COLO668 (cell line): ENCODE measurements around the gene TAS2R13.

Source experiments
- DNase-seq: peaks from one replicate; lab custom pipeline; 2025; ENCODE audit not compliant: unreplicated experiment; lab: John Stamatoyannopoulos, UW

The TAS2R13 gene

GRCh38 chr12:10909462-10909861 lies at the start of gene TAS2R13:
Gene TAS2R13 (minus strand): TSS chr12:10909562. CDS start chr12:10909298, 264 bp downstream.
- no peak for DNase-seq

- no peak for DNase-seq
Measured at GRCh38 chr12:10957741-10958140, 48.4 kb upstream of the TAS2R13 start.

GRCh38 chr12:10956085-10956484 lies 46.7 kb upstream of the TAS2R13 start:
- DNase-seq: no peak

- no peak for DNase-seq
Measured at GRCh38 chr12:10952645-10953044, 43.3 kb upstream of the TAS2R13 start.

GRCh38 chr12:10943167-10943566 lies 33.8 kb upstream of the TAS2R13 start:
- DNase-seq: no peak

- DNase-seq: peak; percentile 18
Measured at GRCh38 chr12:10941916-10942607, 32.7 kb upstream of the TAS2R13 start.

GRCh38 chr12:10941369-10941768 lies 32.0 kb upstream of the TAS2R13 start:
- no peak for DNase-seq

- no peak for DNase-seq
Measured at GRCh38 chr12:10940389-10940788, 31.0 kb upstream of the TAS2R13 start.

GRCh38 chr12:10939163-10939562 lies 29.8 kb upstream of the TAS2R13 start, which contains the start of gene TAS2R14:
Gene TAS2R14 (minus strand): TSS chr12:10939263. CDS start chr12:10939207, 56 bp downstream.
- DNase-seq: no peak

- no peak for DNase-seq
Measured at GRCh38 chr12:10936506-10936905, 27.1 kb upstream of the TAS2R13 start.

GRCh38 chr12:10928746-10929286 lies 19.5 kb upstream of the TAS2R13 start, which contains the start of gene PRH2:
Gene PRH2 (plus strand): TSS chr12:10929236. CDS start chr12:10929274, 38 bp downstream.
- DNase-seq: no peak

GRCh38 chr12:10926269-10926668 lies 16.9 kb upstream of the TAS2R13 start:
- DNase-seq: no peak

GRCh38 chr12:10919809-10920208 lies 10.4 kb upstream of the TAS2R13 start:
- no peak for DNase-seq

- no peak for DNase-seq
Measured at GRCh38 chr12:10910380-10910779, 1.0 kb upstream of the TAS2R13 start.

GRCh38 chr12:10904686-10905085 lies 4.7 kb downstream of the TAS2R13 start:
- DNase-seq: no peak

GRCh38 chr12:10901427-10901826 lies 7.9 kb downstream of the TAS2R13 start:
- DNase-seq: no peak

GRCh38 chr12:10900972-10901371 lies 8.4 kb downstream of the TAS2R13 start:
- DNase-seq: no peak

GRCh38 chr12:10900530-10900929 lies 8.8 kb downstream of the TAS2R13 start:
- DNase-seq: no peak

- DNase-seq: no peak
Measured at GRCh38 chr12:10896854-10897253, 12.5 kb downstream of the TAS2R13 start.

- no peak for DNase-seq
Measured at GRCh38 chr12:10891937-10892336, 17.4 kb downstream of the TAS2R13 start.

- DNase-seq: no peak
Measured at GRCh38 chr12:10889226-10889625, 20.1 kb downstream of the TAS2R13 start.

- no peak for DNase-seq
Measured at GRCh38 chr12:10884086-10884725, 25.2 kb downstream of the TAS2R13 start, which contains the start of gene PRH1. Gene PRH1 (minus strand): TSS chr12:10884255. CDS start chr12:10884217, 38 bp downstream.
